ENCODE results near the gene KRT2. TPM values are rescaled to one million over a fixed set of nuclear protein-coding genes. Genes with fewer than 3 reads are reported as not detected.
"Not testable (repeated sequence)": the region's sequence is repeated elsewhere in the genome, so short reads cannot be mapped to it uniquely, and the experiment has no call there.

KRT2 gene
- total RNA-seq, 1 donor from 2014 or later = not detected

DNA sequence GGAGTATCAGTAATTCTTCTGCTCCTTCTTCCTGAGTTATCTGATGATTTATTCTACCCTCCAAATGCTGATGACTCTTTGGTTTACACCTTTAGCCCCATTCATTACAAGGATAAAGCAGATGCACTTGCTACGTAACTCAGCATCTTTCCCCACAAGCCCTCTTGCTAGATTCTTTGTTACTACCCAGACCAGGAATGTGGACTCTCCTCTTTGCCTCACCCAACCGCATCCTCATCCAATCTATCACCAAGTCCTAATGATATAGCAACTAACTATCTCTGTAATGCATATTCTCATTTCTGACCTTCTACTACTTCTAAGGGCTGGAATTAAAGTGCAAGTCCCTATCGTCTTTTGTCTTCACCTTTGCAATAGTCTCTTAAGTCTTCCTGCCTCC lies 18.9 kb upstream of the KRT2 start:
- no peaks in the 10 kb centered on the region for H3K36me3 Mint-ChIP-seq
- peaks cover 23% of the 10 kb centered on the region for H3K27me3 Mint-ChIP-seq
- H3K27ac Mint-ChIP-seq = no peak overlapping the region
- no peaks in the 10 kb centered on the region for H3K4me1 Mint-ChIP-seq (ENCODE audit: unreplicated experiment)
- DNase-seq (ENCODE audit: extremely low spot score, unreplicated experiment) = no peak
- no peaks in the 10 kb centered on the region for H3K9me3 Mint-ChIP-seq
- TF ChIP-seq, protein P1, sequence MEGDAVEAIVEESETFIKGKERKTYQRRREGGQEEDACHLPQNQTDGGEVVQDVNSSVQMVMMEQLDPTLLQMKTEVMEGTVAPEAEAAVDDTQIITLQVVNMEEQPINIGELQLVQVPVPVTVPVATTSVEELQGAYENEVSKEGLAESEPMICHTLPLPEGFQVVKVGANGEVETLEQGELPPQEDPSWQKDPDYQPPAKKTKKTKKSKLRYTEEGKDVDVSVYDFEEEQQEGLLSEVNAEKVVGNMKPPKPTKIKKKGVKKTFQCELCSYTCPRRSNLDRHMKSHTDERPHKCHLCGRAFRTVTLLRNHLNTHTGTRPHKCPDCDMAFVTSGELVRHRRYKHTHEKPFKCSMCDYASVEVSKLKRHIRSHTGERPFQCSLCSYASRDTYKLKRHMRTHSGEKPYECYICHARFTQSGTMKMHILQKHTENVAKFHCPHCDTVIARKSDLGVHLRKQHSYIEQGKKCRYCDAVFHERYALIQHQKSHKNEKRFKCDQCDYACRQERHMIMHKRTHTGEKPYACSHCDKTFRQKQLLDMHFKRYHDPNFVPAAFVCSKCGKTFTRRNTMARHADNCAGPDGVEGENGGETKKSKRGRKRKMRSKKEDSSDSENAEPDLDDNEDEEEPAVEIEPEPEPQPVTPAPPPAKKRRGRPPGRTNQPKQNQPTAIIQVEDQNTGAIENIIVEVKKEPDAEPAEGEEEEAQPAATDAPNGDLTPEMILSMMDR (conservative IDR thresholded peaks at IDR 0.05) = no peak
- no peak overlapping the region for H3K4me3 Mint-ChIP-seq

DNA sequence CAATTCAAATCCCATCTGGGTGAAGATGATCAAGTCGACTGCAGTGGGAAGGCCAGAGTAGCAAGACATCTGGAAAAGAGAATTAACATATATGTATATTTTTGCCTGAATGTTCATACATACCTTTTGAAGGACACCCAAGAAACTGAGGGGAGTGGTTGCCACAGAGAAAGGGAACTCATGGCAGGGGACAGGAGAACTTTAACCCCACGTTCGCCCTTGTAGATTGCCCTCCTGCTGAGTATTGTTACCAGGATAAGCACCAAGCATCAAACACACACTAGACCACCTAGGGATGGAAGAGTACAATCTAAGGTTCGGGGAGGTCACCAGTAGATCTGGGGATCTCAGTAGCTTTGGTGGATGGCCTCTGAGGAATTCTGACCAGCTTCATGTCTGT lies 18.5 kb upstream of the KRT2 start:
- Mint-ChIP-seq H3K4me1 (ENCODE audit: unreplicated experiment) (no peaks in the 10 kb centered on the region), H3K27ac (no peak overlapping the region), H3K4me3 (no peak overlapping the region), H3K36me3 (no peaks in the 10 kb centered on the region), H3K27me3 (peaks cover 23% of the 10 kb centered on the region), H3K9me3 (no peaks in the 10 kb centered on the region)
- TF ChIP-seq, protein P1 (conservative IDR thresholded peaks at IDR 0.05) = no peak
- DNase-seq (ENCODE audit: extremely low spot score, unreplicated experiment) = no peak

DNA sequence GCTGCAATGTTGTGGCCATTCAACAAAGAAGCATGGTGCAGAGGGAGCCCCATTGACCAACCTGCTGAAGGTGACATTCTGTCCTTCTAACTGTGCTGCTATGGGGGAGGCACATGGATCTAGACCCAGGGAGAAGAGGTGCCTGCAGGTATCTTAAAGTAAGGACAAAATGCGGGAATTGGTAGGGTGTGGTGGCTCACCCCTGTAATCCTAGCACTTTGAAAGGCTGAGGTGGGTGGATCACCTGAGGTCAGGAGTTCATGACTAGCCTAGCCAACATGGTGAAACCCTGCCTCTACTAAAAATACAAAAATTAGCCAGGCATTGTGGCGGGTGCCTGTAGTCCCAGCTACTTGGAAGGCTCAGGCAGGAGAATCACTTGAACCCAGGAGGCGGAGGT lies 17.9 kb upstream of the KRT2 start:
- Mint-ChIP-seq H3K27me3 (peaks cover 27% of the 10 kb centered on the region), H3K27ac (peak overlapping the region; percentile 71)
- H3K36me3 Mint-ChIP-seq; H3K9me3 Mint-ChIP-seq; H3K4me3 Mint-ChIP-seq; DNase-seq (ENCODE audit: extremely low spot score, unreplicated experiment); H3K4me1 Mint-ChIP-seq (ENCODE audit: unreplicated experiment): not testable (repeated sequence)

DNA sequence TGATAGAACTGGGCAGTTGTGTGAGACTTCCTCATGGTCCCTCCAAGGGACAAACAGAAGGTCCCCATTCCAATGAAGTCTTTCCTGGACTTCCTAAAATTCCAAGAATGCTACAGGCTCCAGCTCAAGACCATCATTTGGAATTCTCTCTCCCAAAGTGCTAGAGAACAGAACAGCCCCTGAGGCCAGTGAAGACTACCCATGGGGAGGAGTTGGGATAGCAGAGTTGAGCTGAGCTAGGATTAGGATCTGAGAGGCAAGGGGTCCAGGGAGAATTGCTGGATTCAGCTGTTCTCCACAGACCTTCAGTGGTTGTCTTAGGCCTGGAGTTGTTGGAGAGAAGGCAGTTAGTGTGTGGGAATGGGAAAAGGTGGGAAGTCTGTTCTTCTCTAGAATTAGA lies 17.4 kb upstream of the KRT2 start:
- TF ChIP-seq, protein P1 (conservative IDR thresholded peaks at IDR 0.05) = no peak
- peaks cover 22% of the 10 kb centered on the region for H3K27me3 Mint-ChIP-seq
- H3K9me3 Mint-ChIP-seq = no peaks in the 10 kb centered on the region
- no peak for DNase-seq (ENCODE audit: extremely low spot score, unreplicated experiment)
- peak overlapping the region; percentile 71 for H3K27ac Mint-ChIP-seq
- H3K36me3 Mint-ChIP-seq = no peaks in the 10 kb centered on the region
- no peaks in the 10 kb centered on the region for H3K4me1 Mint-ChIP-seq (ENCODE audit: unreplicated experiment)
- H3K4me3 Mint-ChIP-seq = no peak overlapping the region

DNA sequence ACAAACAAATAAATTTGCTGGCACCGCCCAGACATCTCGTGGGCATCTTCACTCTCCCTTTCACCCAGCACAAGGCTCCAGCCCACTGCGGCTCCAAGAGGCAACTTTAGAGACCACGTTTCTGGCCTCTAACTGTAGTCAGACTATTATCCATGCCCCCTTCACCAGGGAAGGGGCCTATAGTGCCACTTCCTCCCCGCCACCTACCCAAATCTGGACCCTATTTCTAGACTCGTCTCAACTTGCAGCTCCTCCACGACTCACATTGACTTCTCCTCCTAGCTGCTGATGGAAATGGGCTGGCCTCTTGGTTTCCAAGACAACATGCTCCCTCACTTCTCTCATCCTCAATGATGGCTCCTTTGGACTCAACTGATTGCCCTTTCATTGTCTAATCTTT lies 15.9 kb upstream of the KRT2 start:
- peaks cover 21% of the 10 kb centered on the region for H3K27me3 Mint-ChIP-seq
- H3K27ac Mint-ChIP-seq = peak overlapping the region; percentile 15

DNA sequence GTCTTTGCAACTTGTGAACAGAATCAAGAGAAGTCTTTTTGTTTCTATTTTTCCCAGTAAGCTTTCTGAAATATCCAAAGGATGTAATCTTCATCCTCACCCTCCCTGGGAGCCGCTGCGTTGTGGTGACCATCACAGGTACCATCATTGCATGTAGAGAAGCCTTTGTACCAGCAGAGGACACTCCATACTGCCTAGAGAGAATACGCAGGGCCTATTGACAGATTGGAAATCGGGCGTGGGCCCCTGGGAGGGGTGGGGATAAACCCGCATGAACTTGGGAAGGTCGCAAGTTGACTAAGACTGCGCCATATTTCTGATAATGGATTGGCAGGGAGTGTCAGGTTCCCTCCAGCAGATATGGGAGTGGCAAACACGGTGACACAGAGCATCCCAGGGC lies 15.5 kb upstream of the KRT2 start:
- no peaks in the 10 kb centered on the region for H3K36me3 Mint-ChIP-seq
- peak overlapping the region; percentile 35 for H3K27ac Mint-ChIP-seq
- H3K4me3 Mint-ChIP-seq = no peak overlapping the region
- no peaks in the 10 kb centered on the region for H3K4me1 Mint-ChIP-seq (ENCODE audit: unreplicated experiment)
- TF ChIP-seq, protein P1 (conservative IDR thresholded peaks at IDR 0.05) = peak; percentile 27
- peaks cover 21% of the 10 kb centered on the region for H3K27me3 Mint-ChIP-seq
- H3K9me3 Mint-ChIP-seq = no peaks in the 10 kb centered on the region
- no peak for DNase-seq (ENCODE audit: extremely low spot score, unreplicated experiment)

More for the DNA sequence above, 15.9 kb upstream of the KRT2 start:
- no peak for DNase-seq (ENCODE audit: extremely low spot score, unreplicated experiment)
- no peaks in the 10 kb centered on the region for H3K9me3 Mint-ChIP-seq
- no peaks in the 10 kb centered on the region for H3K36me3 Mint-ChIP-seq
- no peak overlapping the region for H3K4me3 Mint-ChIP-seq
- TF ChIP-seq, protein P1 (conservative IDR thresholded peaks at IDR 0.05) = no peak
- H3K4me1 Mint-ChIP-seq (ENCODE audit: unreplicated experiment) = no peaks in the 10 kb centered on the region
